ENCODE results near the gene CDH20.

DNA sequence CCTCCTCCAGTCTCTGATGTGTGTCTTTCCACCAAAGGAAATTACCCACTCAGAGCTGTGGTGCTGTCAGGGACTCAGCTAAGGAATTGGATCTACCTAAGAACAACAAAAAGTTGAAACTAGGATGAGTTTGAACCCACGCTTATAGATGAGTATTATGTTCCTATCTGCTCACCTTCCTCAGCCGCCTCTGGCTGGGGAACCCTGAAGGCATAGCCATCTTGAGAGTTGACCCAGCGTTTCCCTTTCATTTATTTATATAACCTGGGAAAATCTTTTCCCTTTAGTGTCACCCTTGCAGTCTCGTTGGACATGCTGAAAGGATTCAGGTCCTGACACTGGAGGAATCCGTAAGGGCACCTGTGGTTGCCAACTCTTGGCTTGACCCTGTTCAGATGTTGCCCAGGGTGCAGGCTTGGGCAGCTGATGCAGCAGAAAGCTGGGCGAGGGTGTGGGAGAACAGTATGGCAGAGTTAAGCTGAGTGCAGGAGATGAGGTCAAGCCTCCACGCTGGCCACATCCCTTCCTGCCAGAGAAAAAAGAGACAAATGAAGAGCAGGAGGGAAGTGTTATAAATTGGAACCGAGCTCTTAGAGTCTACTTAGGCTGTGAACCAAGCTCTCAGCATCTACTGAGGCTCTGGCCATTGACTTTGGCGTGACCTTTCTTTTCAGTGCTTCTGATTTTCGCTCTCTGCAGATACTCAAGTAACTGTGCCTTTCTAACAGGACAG is 1.9 kb downstream of the CDH20 start:
- TF ChIP-seq POLR2AphosphoS5 (IDR thresholded peaks at IDR 0.05; ENCODE audit: low read depth, low read length) (no peak), SIN3A (IDR thresholded peaks at IDR 0.05; ENCODE audit: borderline replicate concordance, insufficient read depth, low read length) (no peak), TAF1 (IDR thresholded peaks at IDR 0.05; ENCODE audit: borderline replicate concordance, insufficient read depth, low read length) (no peak), FOXP2 (optimal IDR thresholded peaks at IDR 0.05; ENCODE audit: borderline replicate concordance, extremely low read depth, extremely low read length, insufficient read depth) (no peak)
- TF ChIP-seq, protein P1, sequence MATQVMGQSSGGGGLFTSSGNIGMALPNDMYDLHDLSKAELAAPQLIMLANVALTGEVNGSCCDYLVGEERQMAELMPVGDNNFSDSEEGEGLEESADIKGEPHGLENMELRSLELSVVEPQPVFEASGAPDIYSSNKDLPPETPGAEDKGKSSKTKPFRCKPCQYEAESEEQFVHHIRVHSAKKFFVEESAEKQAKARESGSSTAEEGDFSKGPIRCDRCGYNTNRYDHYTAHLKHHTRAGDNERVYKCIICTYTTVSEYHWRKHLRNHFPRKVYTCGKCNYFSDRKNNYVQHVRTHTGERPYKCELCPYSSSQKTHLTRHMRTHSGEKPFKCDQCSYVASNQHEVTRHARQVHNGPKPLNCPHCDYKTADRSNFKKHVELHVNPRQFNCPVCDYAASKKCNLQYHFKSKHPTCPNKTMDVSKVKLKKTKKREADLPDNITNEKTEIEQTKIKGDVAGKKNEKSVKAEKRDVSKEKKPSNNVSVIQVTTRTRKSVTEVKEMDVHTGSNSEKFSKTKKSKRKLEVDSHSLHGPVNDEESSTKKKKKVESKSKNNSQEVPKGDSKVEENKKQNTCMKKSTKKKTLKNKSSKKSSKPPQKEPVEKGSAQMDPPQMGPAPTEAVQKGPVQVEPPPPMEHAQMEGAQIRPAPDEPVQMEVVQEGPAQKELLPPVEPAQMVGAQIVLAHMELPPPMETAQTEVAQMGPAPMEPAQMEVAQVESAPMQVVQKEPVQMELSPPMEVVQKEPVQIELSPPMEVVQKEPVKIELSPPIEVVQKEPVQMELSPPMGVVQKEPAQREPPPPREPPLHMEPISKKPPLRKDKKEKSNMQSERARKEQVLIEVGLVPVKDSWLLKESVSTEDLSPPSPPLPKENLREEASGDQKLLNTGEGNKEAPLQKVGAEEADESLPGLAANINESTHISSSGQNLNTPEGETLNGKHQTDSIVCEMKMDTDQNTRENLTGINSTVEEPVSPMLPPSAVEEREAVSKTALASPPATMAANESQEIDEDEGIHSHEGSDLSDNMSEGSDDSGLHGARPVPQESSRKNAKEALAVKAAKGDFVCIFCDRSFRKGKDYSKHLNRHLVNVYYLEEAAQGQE (IDR thresholded peaks at IDR 0.05; ENCODE audit: insufficient read depth in 1 of 2, low read depth in 2 of 2, low read length in 2 of 2) = no peak

Measured in PFSK-1 (cell line).